HCT116 (cell line): Measurements from ENCODE around the gene RNASET2.

Experiments used
- ELF1 ChIP-seq: IDR thresholded peaks from 2 replicates; pipeline ENCODE4 v1.6.1; 2012; ENCODE audit warnings: low read depth, borderline replicate concordance
- EZH2phosphoT487 ChIP-seq: fragments of 200-600 bp; IDR thresholded peaks from 2 replicates; pipeline ENCODE4 v1.6.1; 2018; ENCODE audit warnings: antibody characterized with exemption, borderline replicate concordance
- JUND ChIP-seq: IDR thresholded peaks from 2 replicates; pipeline ENCODE4 v1.6.1; 2012
- RAD21 ChIP-seq: IDR thresholded peaks from 2 replicates; pipeline ENCODE4 v1.6.1; 2012; ENCODE audit warnings: low read depth, mild to moderate bottlenecking
- TF ChIP-seq, protein P1 (sequence below), 3 experiments: fragments of 200-600 bp in 1 of 3; sonication (generic) in 1 of 3; IDR thresholded peaks in 2 of 3; conservative IDR thresholded peaks in 1 of 3; 2 replicates each; pipeline ENCODE4 v1.5.1; 2012 to 2017; ENCODE audit warnings: low read depth in 2 of 3, low read length in 2 of 3, antibody characterized with exemption in 1 of 3, borderline replicate concordance in 1 of 3, control low read depth in 1 of 3, mild to moderate bottlenecking in 1 of 3, mixed read lengths in 1 of 3, mixed run types in 1 of 3, moderate library complexity in 1 of 3; ENCODE audit not compliant: insufficient read depth in 1 of 3

GRCh38 chr6:166927935-166928643 is 28.3 kb downstream of the RNASET2 start:
- no peak for TF ChIP-seq JUND
- TF ChIP-seq, protein P1, sequence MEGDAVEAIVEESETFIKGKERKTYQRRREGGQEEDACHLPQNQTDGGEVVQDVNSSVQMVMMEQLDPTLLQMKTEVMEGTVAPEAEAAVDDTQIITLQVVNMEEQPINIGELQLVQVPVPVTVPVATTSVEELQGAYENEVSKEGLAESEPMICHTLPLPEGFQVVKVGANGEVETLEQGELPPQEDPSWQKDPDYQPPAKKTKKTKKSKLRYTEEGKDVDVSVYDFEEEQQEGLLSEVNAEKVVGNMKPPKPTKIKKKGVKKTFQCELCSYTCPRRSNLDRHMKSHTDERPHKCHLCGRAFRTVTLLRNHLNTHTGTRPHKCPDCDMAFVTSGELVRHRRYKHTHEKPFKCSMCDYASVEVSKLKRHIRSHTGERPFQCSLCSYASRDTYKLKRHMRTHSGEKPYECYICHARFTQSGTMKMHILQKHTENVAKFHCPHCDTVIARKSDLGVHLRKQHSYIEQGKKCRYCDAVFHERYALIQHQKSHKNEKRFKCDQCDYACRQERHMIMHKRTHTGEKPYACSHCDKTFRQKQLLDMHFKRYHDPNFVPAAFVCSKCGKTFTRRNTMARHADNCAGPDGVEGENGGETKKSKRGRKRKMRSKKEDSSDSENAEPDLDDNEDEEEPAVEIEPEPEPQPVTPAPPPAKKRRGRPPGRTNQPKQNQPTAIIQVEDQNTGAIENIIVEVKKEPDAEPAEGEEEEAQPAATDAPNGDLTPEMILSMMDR (IDR thresholded peaks at IDR 0.05 in 2 of 3, conservative IDR thresholded peaks at IDR 0.05 in 1 of 3; ENCODE audit: borderline replicate concordance in 1 of 3, insufficient read depth in 1 of 3, low read depth in 2 of 3, low read length in 2 of 3): no peak
- no peak for TF ChIP-seq RAD21
- no peak for TF ChIP-seq ELF1
- no peak for TF ChIP-seq EZH2phosphoT487
